IPS-15b (cell line): ENCODE results near the gene DTX4.

Experiments
- H3K27me3 ChIP-seq: one replicate; pipeline ENCODE4 v1.6.1; 2013; ENCODE audit warnings: low read length; ENCODE audit not compliant: control insufficient read depth, insufficient read depth
- H3K36me3 ChIP-seq: one replicate; pipeline ENCODE4 v1.6.1; 2013; ENCODE audit warnings: low read length; ENCODE audit not compliant: control insufficient read depth, insufficient read depth
- H3K4me1 ChIP-seq: one replicate; pipeline ENCODE4 v1.6.1; 2013; ENCODE audit warnings: mild to moderate bottlenecking, low read length; ENCODE audit not compliant: control insufficient read depth, insufficient read depth
- H3K4me3 ChIP-seq: one replicate; pipeline ENCODE4 v1.5.1; 2013; ENCODE audit warnings: low read depth, low read length
- H3K9ac ChIP-seq: one replicate; pipeline ENCODE4 v1.6.1; 2013; ENCODE audit warnings: low read depth, mild to moderate bottlenecking, low read length
- H3K9me3 ChIP-seq: one replicate; pipeline ENCODE4 v1.6.1; 2013; ENCODE audit warnings: mild to moderate bottlenecking, low read length; ENCODE audit not compliant: control insufficient read depth, insufficient read depth

The DTX4 gene

DNA sequence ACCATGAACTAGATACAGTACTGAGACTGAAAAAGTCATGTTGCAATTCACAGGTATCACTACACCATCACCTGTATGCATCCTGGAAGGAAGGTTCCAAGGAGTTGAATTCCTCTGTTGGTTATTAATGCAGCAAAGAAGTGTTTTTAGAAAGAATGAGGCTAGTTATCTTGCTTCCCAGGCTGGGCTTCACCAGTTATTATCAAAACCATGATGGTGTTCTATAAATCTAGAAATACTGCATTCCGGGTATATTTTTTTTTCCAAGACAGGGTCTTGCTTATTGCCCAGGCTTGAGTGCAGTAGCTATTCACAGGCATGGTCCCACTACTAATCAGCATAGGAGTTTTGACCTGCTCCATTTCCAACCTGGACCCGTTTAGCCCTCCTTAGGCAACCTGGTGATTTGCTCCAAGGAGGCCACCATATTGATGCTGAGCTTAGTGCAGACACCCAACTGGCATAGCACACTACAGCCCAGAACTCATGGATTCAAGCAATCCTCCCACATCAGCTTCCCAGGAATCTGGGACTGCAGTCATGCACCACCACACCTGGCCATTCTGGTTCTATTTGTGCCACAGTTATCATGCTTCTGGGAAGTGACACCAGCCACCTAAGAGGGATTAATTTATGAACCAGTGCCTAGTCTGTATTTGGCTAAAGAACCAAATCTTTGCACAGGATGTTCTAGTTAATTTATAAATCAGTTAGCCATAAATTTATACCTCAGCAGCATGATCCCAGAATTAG is 42.4 kb downstream of the DTX4 start:
- Histone ChIP-seq H3K4me1 (no peaks in the 10 kb centered on the region), H3K9me3 (no peaks in the 10 kb centered on the region), H3K9ac (no peak overlapping the region), H3K27me3 (no peaks in the 10 kb centered on the region), H3K4me3 (no peak overlapping the region), H3K36me3 (no peaks in the 10 kb centered on the region)

GRCh38 chr11:59216641-59217564 is 45.0 kb downstream of the DTX4 start:
- H3K4me1 ChIP-seq = no peaks in the 10 kb centered on the region
- no peaks in the 10 kb centered on the region for H3K36me3 ChIP-seq
- no peaks in the 10 kb centered on the region for H3K9me3 ChIP-seq
- H3K27me3 ChIP-seq = no peaks in the 10 kb centered on the region
- H3K9ac ChIP-seq = no peak overlapping the region
- H3K4me3 ChIP-seq = no peak overlapping the region

- Histone ChIP-seq H3K27me3 (no peaks in the 10 kb centered on the region), H3K4me3 (no peak overlapping the region), H3K4me1 (no peaks in the 10 kb centered on the region)
Observed at GRCh38 chr11:59218319-59218718, 46.4 kb downstream of the DTX4 start.

GRCh38 chr11:59218893-59219292 is 47.0 kb downstream of the DTX4 start:
- no peak overlapping the region for H3K4me3 ChIP-seq
- no peak overlapping the region for H3K9ac ChIP-seq
- H3K9me3 ChIP-seq = no peaks in the 10 kb centered on the region
- no peaks in the 10 kb centered on the region for H3K4me1 ChIP-seq
- H3K36me3 ChIP-seq = no peaks in the 10 kb centered on the region
- no peaks in the 10 kb centered on the region for H3K27me3 ChIP-seq

More at GRCh38 chr11:59218319-59218718, 46.4 kb downstream of the DTX4 start:
- H3K36me3 ChIP-seq = no peaks in the 10 kb centered on the region
- H3K9ac ChIP-seq = no peak overlapping the region
- H3K9me3 ChIP-seq = no peaks in the 10 kb centered on the region

GRCh38 chr11:59219836-59220235 is 47.9 kb downstream of the DTX4 start:
- H3K9me3 ChIP-seq = no peaks in the 10 kb centered on the region
- H3K27me3 ChIP-seq = no peaks in the 10 kb centered on the region
- H3K4me1 ChIP-seq = no peaks in the 10 kb centered on the region
- no peak overlapping the region for H3K9ac ChIP-seq
- H3K36me3 ChIP-seq = no peaks in the 10 kb centered on the region
- no peak overlapping the region for H3K4me3 ChIP-seq

- no peaks in the 10 kb centered on the region for H3K27me3 ChIP-seq
- no peaks in the 10 kb centered on the region for H3K4me1 ChIP-seq
- no peaks in the 10 kb centered on the region for H3K9me3 ChIP-seq
- no peak overlapping the region for H3K4me3 ChIP-seq
- no peak overlapping the region for H3K9ac ChIP-seq
- H3K36me3 ChIP-seq = no peaks in the 10 kb centered on the region
Observed at GRCh38 chr11:59221441-59221840, 49.5 kb downstream of the DTX4 start.

GRCh38 chr11:59222464-59223060 is 50.6 kb downstream of the DTX4 start:
- Histone ChIP-seq H3K4me1 (no peaks in the 10 kb centered on the region), H3K27me3 (no peaks in the 10 kb centered on the region), H3K9ac (no peak overlapping the region), H3K4me3 (no peak overlapping the region), H3K36me3 (no peaks in the 10 kb centered on the region), H3K9me3 (no peaks in the 10 kb centered on the region)

- Histone ChIP-seq H3K4me3 (no peak overlapping the region), H3K36me3 (no peaks in the 10 kb centered on the region), H3K9ac (no peak overlapping the region), H3K4me1 (no peaks in the 10 kb centered on the region), H3K27me3 (no peaks in the 10 kb centered on the region), H3K9me3 (no peaks in the 10 kb centered on the region)
Observed at GRCh38 chr11:59223177-59223576, 51.2 kb downstream of the DTX4 start.

GRCh38 chr11:59223611-59224010 is 51.7 kb downstream of the DTX4 start:
- no peaks in the 10 kb centered on the region for H3K27me3 ChIP-seq

DNA sequence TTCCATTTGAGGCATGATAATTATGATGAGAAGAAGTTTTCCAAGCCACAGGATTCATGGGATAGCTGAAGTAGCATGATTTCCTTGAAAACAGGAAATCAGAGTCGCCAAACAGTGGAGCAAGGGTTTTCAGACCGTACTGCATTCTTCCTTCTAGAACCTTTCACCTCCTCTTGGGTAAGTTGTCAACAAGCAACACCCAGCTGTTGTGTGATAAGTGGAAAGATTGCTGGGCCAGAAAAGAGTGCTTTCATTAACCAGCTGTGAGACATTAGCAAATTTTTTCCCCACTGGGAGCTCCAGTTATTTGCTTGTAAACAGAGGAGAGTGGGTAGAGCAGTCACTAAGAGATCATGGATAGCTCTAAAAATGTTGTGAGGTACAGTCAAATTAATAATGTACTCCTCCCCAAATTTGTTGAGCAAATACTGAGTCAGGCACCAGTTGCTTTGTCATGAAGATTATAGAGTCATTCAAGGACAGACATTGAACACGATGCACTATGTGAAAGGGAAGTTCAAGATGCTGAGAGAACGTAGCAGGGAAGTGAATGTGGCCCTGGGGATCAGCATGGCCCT is 52.5 kb downstream of the DTX4 start:
- H3K9ac ChIP-seq = no peak overlapping the region

More at GRCh38 chr11:59223611-59224010, 51.7 kb downstream of the DTX4 start:
- Histone ChIP-seq H3K4me3 (no peak overlapping the region), H3K9ac (no peak overlapping the region), H3K4me1 (no peaks in the 10 kb centered on the region), H3K36me3 (no peaks in the 10 kb centered on the region), H3K9me3 (no peaks in the 10 kb centered on the region)

DNA sequence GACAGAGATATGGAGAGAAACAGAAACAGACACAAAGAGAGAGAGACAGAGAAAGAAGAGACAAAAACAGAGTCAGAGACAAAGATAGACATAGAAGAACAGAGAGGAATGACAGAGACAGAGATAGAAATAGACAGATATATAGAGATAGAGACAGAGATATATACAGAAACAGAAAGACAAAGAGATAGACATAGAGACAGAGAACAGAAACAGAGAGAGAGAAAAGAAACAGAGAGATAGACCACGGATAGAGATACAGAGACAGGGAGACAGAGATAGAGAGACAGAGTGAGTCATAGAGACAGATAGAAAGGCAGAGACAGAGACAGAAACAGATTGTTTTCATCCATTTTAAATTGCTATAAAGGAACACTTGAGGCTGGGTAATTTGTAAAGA is 53.1 kb downstream of the DTX4 start:
- Histone ChIP-seq H3K9ac (no peak overlapping the region), H3K4me3 (no peak overlapping the region), H3K27me3 (no peaks in the 10 kb centered on the region), H3K9me3 (no peaks in the 10 kb centered on the region), H3K4me1 (no peaks in the 10 kb centered on the region), H3K36me3 (no peaks in the 10 kb centered on the region)

More for the DNA sequence above, 52.5 kb downstream of the DTX4 start:
- Histone ChIP-seq H3K36me3 (no peaks in the 10 kb centered on the region), H3K9me3 (no peaks in the 10 kb centered on the region), H3K4me3 (no peak overlapping the region), H3K27me3 (no peaks in the 10 kb centered on the region), H3K4me1 (no peaks in the 10 kb centered on the region)
